ENCODE results near the gene HDAC5.
"Not testable (repeated sequence)": the region's sequence is repeated elsewhere in the genome, so short reads cannot be mapped to it uniquely, and the experiment has no call there.

HDAC5 gene

DNA sequence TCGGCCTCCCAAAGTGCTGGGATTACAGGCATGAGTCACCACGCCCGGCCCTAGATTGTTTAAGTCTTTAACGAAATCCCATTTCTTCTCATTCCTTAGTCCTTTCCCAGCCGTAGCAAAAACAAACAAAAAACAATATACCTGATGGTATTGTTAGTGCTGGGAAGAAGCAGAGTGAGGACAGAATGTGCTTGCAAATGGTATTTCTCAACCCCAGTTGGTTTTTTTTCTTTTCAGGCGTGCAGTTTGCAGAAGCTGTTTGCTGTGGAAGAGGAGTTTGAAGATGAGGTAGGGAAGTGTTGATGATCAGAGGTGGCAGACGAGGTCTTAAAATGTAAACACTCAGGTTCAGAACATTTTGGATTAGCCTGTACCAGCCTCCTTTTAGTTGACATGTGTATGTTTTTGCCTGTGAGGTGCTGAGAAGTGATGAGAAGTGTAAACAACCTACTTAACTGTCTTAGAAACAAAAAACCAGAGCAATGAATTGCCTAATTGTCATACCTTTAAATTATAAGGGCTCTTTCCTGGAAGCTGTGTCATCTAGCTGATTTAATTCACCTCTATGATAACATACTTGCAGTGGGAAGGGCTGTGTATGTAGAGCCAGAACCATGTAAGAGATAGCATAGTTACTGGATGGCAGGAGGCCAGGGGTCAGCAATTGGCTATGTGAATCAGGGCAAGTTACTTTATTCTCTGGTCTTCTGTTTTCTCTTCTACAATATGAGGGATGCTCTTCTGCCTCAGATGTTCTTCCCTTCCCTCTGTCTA, 21.7 kb upstream of the HDAC5 start:
- TF ChIP-seq, protein P1, sequence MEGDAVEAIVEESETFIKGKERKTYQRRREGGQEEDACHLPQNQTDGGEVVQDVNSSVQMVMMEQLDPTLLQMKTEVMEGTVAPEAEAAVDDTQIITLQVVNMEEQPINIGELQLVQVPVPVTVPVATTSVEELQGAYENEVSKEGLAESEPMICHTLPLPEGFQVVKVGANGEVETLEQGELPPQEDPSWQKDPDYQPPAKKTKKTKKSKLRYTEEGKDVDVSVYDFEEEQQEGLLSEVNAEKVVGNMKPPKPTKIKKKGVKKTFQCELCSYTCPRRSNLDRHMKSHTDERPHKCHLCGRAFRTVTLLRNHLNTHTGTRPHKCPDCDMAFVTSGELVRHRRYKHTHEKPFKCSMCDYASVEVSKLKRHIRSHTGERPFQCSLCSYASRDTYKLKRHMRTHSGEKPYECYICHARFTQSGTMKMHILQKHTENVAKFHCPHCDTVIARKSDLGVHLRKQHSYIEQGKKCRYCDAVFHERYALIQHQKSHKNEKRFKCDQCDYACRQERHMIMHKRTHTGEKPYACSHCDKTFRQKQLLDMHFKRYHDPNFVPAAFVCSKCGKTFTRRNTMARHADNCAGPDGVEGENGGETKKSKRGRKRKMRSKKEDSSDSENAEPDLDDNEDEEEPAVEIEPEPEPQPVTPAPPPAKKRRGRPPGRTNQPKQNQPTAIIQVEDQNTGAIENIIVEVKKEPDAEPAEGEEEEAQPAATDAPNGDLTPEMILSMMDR (IDR thresholded peaks at IDR 0.05; ENCODE audit: insufficient read depth, low read depth, low read length, missing control alignments): no peak
- DNase-seq (ENCODE audit: low read depth): no peak

GRCh38 chr17:44143921-44144320, 20.5 kb upstream of the HDAC5 start:
- DNase-seq (ENCODE audit: low read depth); H3K4me3 ChIP-seq (ENCODE audit: low read length): not testable (repeated sequence)

More for the DNA sequence above, 21.7 kb upstream of the HDAC5 start:
- no peak overlapping the region for H3K4me3 ChIP-seq (ENCODE audit: low read length)

GRCh38 chr17:44137891-44138709, 14.7 kb upstream of the HDAC5 start:
- TF ChIP-seq, protein P1 (IDR thresholded peaks at IDR 0.05; ENCODE audit: insufficient read depth, low read depth, low read length, missing control alignments): no peak
- peak overlapping the region; percentile 23 for H3K4me3 ChIP-seq (ENCODE audit: low read length)

GRCh38 chr17:44134752-44135568, 11.5 kb upstream of the HDAC5 start:
- DNase-seq (ENCODE audit: low read depth): no peak
- H3K4me3 ChIP-seq (ENCODE audit: low read length): no peak overlapping the region
- TF ChIP-seq, protein P1 (IDR thresholded peaks at IDR 0.05; ENCODE audit: insufficient read depth, low read depth, low read length, missing control alignments): no peak

More at GRCh38 chr17:44137891-44138709, 14.7 kb upstream of the HDAC5 start:
- DNase-seq (ENCODE audit: low read depth): peak; percentile 99

DNA sequence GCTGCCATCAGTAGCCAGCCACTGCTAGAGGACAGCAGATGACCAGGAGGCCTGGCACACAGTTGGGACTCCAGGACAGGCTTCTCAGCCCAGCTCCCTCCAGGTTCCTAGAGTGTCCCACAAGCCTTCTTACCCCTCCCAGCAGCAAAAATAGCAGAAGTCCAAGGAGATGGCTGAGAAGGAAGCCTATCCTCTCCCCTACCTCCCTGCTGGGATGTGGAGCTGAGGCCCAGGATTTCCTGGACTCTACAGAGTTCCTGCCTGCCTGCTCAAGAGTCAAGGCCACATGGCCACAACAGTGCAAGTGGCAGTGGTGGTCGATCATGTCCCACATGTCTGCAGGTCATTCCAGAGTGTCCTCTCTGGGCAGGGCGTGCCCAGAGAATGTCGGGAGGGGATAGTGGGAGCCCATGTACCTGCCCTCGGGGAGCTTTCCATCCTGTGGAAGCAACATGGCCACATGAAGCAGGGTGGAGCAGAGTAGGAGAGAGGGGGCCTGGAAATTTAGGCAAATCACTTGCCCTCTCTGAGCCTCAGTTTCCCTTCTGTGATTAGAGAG, 10.6 kb upstream of the HDAC5 start:
- TF ChIP-seq, protein P1 (IDR thresholded peaks at IDR 0.05; ENCODE audit: insufficient read depth, low read depth, low read length, missing control alignments): no peak
- no peak for DNase-seq (ENCODE audit: low read depth)
- H3K4me3 ChIP-seq (ENCODE audit: low read length): no peak overlapping the region

DNA sequence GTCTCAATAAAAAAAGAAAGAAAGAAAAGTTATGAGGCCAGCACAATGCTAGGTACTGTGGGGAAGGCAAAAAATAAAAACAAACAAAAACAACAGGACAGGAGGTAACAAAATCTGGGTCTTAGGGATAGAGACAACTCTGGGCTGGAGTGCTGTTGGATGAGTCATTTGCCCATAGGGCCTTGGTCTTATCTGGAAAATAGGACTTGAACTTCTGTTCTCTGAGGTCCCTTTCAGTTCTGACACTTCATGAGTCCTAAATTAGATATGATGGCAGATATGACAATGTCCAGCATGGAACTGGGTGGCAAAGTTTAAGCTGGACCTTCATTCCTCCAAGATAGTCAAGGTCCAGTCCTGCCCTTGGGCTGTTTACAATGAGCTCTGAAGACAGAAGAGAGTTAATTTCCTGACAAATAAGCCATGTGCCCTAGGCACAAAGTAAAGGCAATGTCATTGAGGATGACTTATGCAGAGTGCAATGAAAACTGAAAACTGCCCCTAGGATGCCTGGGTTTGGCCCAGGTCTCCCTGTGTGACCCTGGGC, 8.9 kb upstream of the HDAC5 start:
- TF ChIP-seq, protein P1 (IDR thresholded peaks at IDR 0.05; ENCODE audit: insufficient read depth, low read depth, low read length, missing control alignments): no peak
- no peak for DNase-seq (ENCODE audit: low read depth)
- H3K4me3 ChIP-seq (ENCODE audit: low read length): no peak overlapping the region

GRCh38 chr17:44131372-44131771, 7.9 kb upstream of the HDAC5 start:
- H3K4me3 ChIP-seq (ENCODE audit: low read length); DNase-seq (ENCODE audit: low read depth): not testable (repeated sequence)

Measured in epithelial cell of esophagus (primary cell).